H1 (cell line): ENCODE data around the gene GBE1. TPM values are rescaled to one million over a fixed set of nuclear protein-coding genes. Genes with fewer than 3 reads are reported as not detected.

Experiments
- CTCF ChIA-PET: fragments of 300-600 bp; sonication (Branson Sonifier 250); formaldehyde crosslinking; loops from one replicate; lab custom pipeline; 2021; ENCODE audit not compliant: partially characterized antibody; lab: Charles Lee
- POLR2A ChIA-PET: fragments of 300-600 bp; sonication (Branson Sonifier 250); formaldehyde crosslinking; loops from one replicate; lab custom pipeline; 2021; ENCODE audit warnings: inconsistent platforms; ENCODE audit not compliant: partially characterized antibody; lab: Charles Lee
- DNase-seq, 2 experiments: peaks; one replicate each; pipeline versions ENCODE4 v3.0.0 to v3.0.0-alpha.2; 2010 to 2022; ENCODE audit warnings: low spot score in 2 of 2, low read depth in 1 of 2, mixed read lengths in 1 of 2
- FAIRE-seq: peaks from 2 replicates; lab custom pipeline; 2011; peaks lifted over from hg19 to GRCh38; lab: Jason Lieb, UNC
- H2AFZ ChIP-seq: 2 replicates; pipeline ENCODE4 v1.8.1; 2012; ENCODE audit warnings: low read length, inconsistent platforms
- H2AK5ac ChIP-seq: 2 replicates; pipeline ENCODE4 v1.6.1; 2013; ENCODE audit warnings: low read depth, low read length
- H2BK120ac ChIP-seq: replicated peaks from 2 replicates; pipeline ENCODE3; 2013; ENCODE audit warnings: low read depth, low read length, inconsistent platforms
- H2BK12ac ChIP-seq: 2 replicates; pipeline ENCODE4 v1.6.1; 2013; ENCODE audit warnings: low read depth, low read length
- H2BK15ac ChIP-seq: 2 replicates; pipeline ENCODE4 v1.6.1; 2013; ENCODE audit warnings: low read length
- H2BK20ac ChIP-seq: 2 replicates; pipeline ENCODE4 v1.6.1; 2013; ENCODE audit warnings: low read length
- H2BK5ac ChIP-seq: 2 replicates; pipeline ENCODE4 v1.6.1; 2013; ENCODE audit warnings: low read depth, low read length
- H3K14ac ChIP-seq: 2 replicates; pipeline ENCODE4 v1.6.1; 2013; ENCODE audit warnings: inconsistent platforms; ENCODE audit not compliant: insufficient read length
- H3K18ac ChIP-seq: 2 replicates; pipeline ENCODE4 v1.6.1; 2013; ENCODE audit warnings: low read length; ENCODE audit errors: extremely low read depth
- H3K23ac ChIP-seq: 2 replicates; pipeline ENCODE4 v1.6.1; 2013; ENCODE audit warnings: inconsistent platforms; ENCODE audit not compliant: insufficient read length
- H3K23me2 ChIP-seq: 2 replicates; pipeline ENCODE4 v1.6.1; 2013; ENCODE audit warnings: low read depth, low read length
- H3K27ac ChIP-seq: 2 replicates; pipeline ENCODE4 v1.6.1; 2011; ENCODE audit warnings: low read depth, low read length, inconsistent platforms
- H3K27me3 ChIP-seq, 4 experiments: replicated peaks in 1 of 4; 1 replicate in 1 of 4; 2 replicates in 3 of 4; pipeline versions ENCODE4 v1.6.1 to v1.8.1; 2011 to 2013; ENCODE audit warnings: low read length in 3 of 4, mild to moderate bottlenecking in 3 of 4, inconsistent platforms in 2 of 4, mixed read lengths in 2 of 4, moderate library complexity in 1 of 4; ENCODE audit not compliant: control insufficient read depth in 3 of 4, insufficient read depth in 3 of 4; ENCODE audit errors: extremely low read depth in 1 of 4
- H3K36me3 ChIP-seq, 4 experiments: 2 replicates each; pipeline versions ENCODE4 v1.6.1 to v1.8.1; 2011 to 2013; ENCODE audit warnings: mild to moderate bottlenecking in 4 of 4, low read length in 3 of 4, moderate library complexity in 2 of 4, control low read depth in 1 of 4, inconsistent platforms in 1 of 4; ENCODE audit not compliant: insufficient read depth in 4 of 4, control insufficient read depth in 2 of 4
- H3K4ac ChIP-seq: replicated peaks from 2 replicates; pipeline ENCODE3; 2013; ENCODE audit warnings: low read length, low read depth, mixed read lengths, inconsistent platforms; ENCODE audit not compliant: insufficient read length
- H3K4me1 ChIP-seq, 4 experiments: replicated peaks in 1 of 4; 1 replicate in 1 of 4; 2 replicates in 3 of 4; pipeline versions ENCODE4 v1.6.1 to v1.8.1; 2011 to 2013; ENCODE audit warnings: low read length in 3 of 4, inconsistent platforms in 2 of 4, mixed read lengths in 1 of 4; ENCODE audit not compliant: insufficient read depth in 4 of 4, control insufficient read depth in 3 of 4
- H3K4me2 ChIP-seq, 2 experiments: 2 replicates each; pipeline versions ENCODE4 v1.6.1 to v1.8.1; 2011 to 2013; ENCODE audit warnings: low read depth in 2 of 2, low read length in 2 of 2, control low read depth in 1 of 2, inconsistent platforms in 1 of 2, mild to moderate bottlenecking in 1 of 2; ENCODE audit not compliant: insufficient read depth in 1 of 2
- H3K4me3 ChIP-seq, 4 experiments: fragments of 200-600, 300-600 bp in 1 of 4; sonication (generic), shearing (Covaris generic), sonication (Bioruptor Twin) in 1 of 4; 2 replicates each; pipeline versions ENCODE4 v1.5.1 to v1.8.1; 2011 to 2016; ENCODE audit warnings: low read length in 4 of 4, low read depth in 3 of 4, control low read depth in 2 of 4, inconsistent platforms in 2 of 4, mild to moderate bottlenecking in 2 of 4, mixed read lengths in 1 of 4, moderate library complexity in 1 of 4; ENCODE audit not compliant: insufficient read depth in 2 of 4; ENCODE audit errors: extremely low read depth in 1 of 4
- H3K56ac ChIP-seq: replicated peaks from 2 replicates; pipeline ENCODE3; 2013; ENCODE audit warnings: low read depth, mild to moderate bottlenecking, mixed read lengths, low read length, inconsistent platforms; ENCODE audit not compliant: insufficient read length
- H3K79me1 ChIP-seq: 2 replicates; pipeline ENCODE4 v1.6.1; 2013; ENCODE audit warnings: low read depth, low read length, control low read depth
- H3K79me2 ChIP-seq, 2 experiments: 2 replicates each; pipeline versions ENCODE4 v1.6.1 to v1.8.1; 2012 to 2013; ENCODE audit warnings: low read length in 2 of 2, mild to moderate bottlenecking in 2 of 2, inconsistent platforms in 1 of 2; ENCODE audit not compliant: insufficient read depth in 2 of 2, control insufficient read depth in 1 of 2
- H3K9ac ChIP-seq, 4 experiments: replicated peaks in 1 of 4; 1 replicate in 1 of 4; 2 replicates in 3 of 4; pipeline versions ENCODE4 v1.6.1 to v1.8.1; 2011 to 2013; ENCODE audit warnings: low read depth in 3 of 4, low read length in 3 of 4, control low read depth in 2 of 4, mild to moderate bottlenecking in 2 of 4, moderate library complexity in 2 of 4, inconsistent platforms in 1 of 4; ENCODE audit errors: extremely low read depth in 1 of 4
- H3K9me3 ChIP-seq, 2 experiments: 2 replicates each; pipeline versions ENCODE4 v1.6.1 to v1.8.1; 2012 to 2013; ENCODE audit warnings: mild to moderate bottlenecking in 2 of 2, moderate library complexity in 2 of 2, control low read depth in 1 of 2, inconsistent platforms in 1 of 2, low read depth in 1 of 2, low read length in 1 of 2, mixed read lengths in 1 of 2; ENCODE audit not compliant: insufficient read depth in 2 of 2
- H4K20me1 ChIP-seq, 2 experiments: replicated peaks in 1 of 2; 2 replicates each; pipeline versions ENCODE3 to v1.8.1; 2011 to 2013; ENCODE audit warnings: inconsistent platforms in 2 of 2, low read length in 2 of 2, mild to moderate bottlenecking in 1 of 2; ENCODE audit not compliant: insufficient read depth in 2 of 2, control insufficient read depth in 1 of 2
- H4K5ac ChIP-seq: 2 replicates; pipeline ENCODE4 v1.6.1; 2013; ENCODE audit warnings: low read length, low read depth, mixed read lengths, inconsistent platforms; ENCODE audit not compliant: insufficient read length
- H4K8ac ChIP-seq: 2 replicates; pipeline ENCODE4 v1.8.0; 2013; ENCODE audit warnings: mild to moderate bottlenecking, moderate library complexity, low read length, inconsistent platforms; ENCODE audit not compliant: insufficient read depth; ENCODE audit errors: extremely low read depth
- H4K91ac ChIP-seq: replicated peaks from 2 replicates; pipeline ENCODE3; 2013; ENCODE audit warnings: low read length, mixed read lengths, inconsistent platforms; ENCODE audit not compliant: insufficient read length
- EGR1 ChIP-seq: IDR thresholded peaks from 2 replicates; pipeline ENCODE4 v1.6.1; 2011; ENCODE audit warnings: low read depth, low read length, borderline replicate concordance
- RFX5 ChIP-seq: IDR thresholded peaks from 2 replicates; pipeline ENCODE4 v1.6.1; 2011; ENCODE audit warnings: low read depth, low read length, improper control_type of control experiment, borderline replicate concordance
- SP1 ChIP-seq: IDR thresholded peaks from 2 replicates; pipeline ENCODE4 v1.6.1; 2011; ENCODE audit warnings: low read depth, low read length
- SP4 ChIP-seq: IDR thresholded peaks from 2 replicates; pipeline ENCODE4 v1.6.1; 2012; ENCODE audit warnings: low read length, inconsistent platforms
- polyA plus RNA-seq, 7 experiments: library from polyadenylated mRNA; depleted of rRNA in 3 of 7; stranded (reverse) in 5 of 7; unstranded in 2 of 7; fragments of >200 nt in 5 of 7; fragments of 200-250 nt in 2 of 7; gene quantifications; 1 replicate in 5 of 7; 2 replicates in 1 of 7; 4 replicates in 1 of 7; pipeline versions ENCODE4 v1.2.1 to v1.2.3, GENCODE V29; 2011 to 2013; ENCODE audit warnings: missing spikeins in 2 of 7, mixed read lengths in 2 of 7
- total RNA-seq: library from RNA; stranded (reverse); fragmentation: NEBNext Ultra II Directional; extraction: Animal tissue kit (Norgen Biotek cat#: 25700); gene quantifications from 2 replicates; pipeline ENCODE4 v1.2.1, GENCODE V29; 2021

Gene GBE1
- total and polyA plus RNA-seq, 2 of the 8 experiments (the other 6 are each of a cell fraction or from before 2014, with no cell fraction given) = 3.3 to 7.3 TPM

- H3K36me3 ChIP-seq = no peaks in the 10 kb centered on the region
- no peak for DNase-seq
- H3K27ac ChIP-seq = no peak overlapping the region
- FAIRE-seq = no peak
- no peak overlapping the region for H2BK12ac ChIP-seq
- H2AFZ ChIP-seq = no peak overlapping the region
- ChIA-PET POLR2A (no interaction called here), CTCF (no interaction called here)
- no peak overlapping the region for H3K9ac ChIP-seq
- no peaks in the 10 kb centered on the region for H3K23me2 ChIP-seq
- no peaks in the 10 kb centered on the region for H3K79me2 ChIP-seq
- no peak overlapping the region for H2BK5ac ChIP-seq
- H3K23ac ChIP-seq = no peak overlapping the region
- H4K5ac ChIP-seq = no peak overlapping the region
- H3K18ac ChIP-seq = no peak overlapping the region
- H3K4ac ChIP-seq = no peak overlapping the region
- no peaks in the 10 kb centered on the region for H3K9me3 ChIP-seq
- H2AK5ac ChIP-seq = no peak overlapping the region
- no peaks in the 10 kb centered on the region for H3K4me1 ChIP-seq
- H3K4me2 ChIP-seq = no peak overlapping the region
- no peak overlapping the region for H2BK120ac ChIP-seq
- no peak for TF ChIP-seq RFX5
- TF ChIP-seq EGR1 = no peak
- TF ChIP-seq SP1 = no peak
- TF ChIP-seq SP4 = no peak
- H3K79me1 ChIP-seq = no peaks in the 10 kb centered on the region
- no peak overlapping the region for H4K91ac ChIP-seq
- no peak overlapping the region for H2BK15ac ChIP-seq
- H4K20me1 ChIP-seq = no peaks in the 10 kb centered on the region
- no peaks in the 10 kb centered on the region for H3K27me3 ChIP-seq
- no peak overlapping the region for H3K4me3 ChIP-seq
- H3K14ac ChIP-seq = no peak overlapping the region
- H3K56ac ChIP-seq = no peak overlapping the region
- no peak overlapping the region for H2BK20ac ChIP-seq
- H4K8ac ChIP-seq = no peak overlapping the region
Measured at GRCh38 chr3:81793410-81793809, 32.0 kb upstream of the GBE1 start.
